NCI-H146 (cell line): Measurements from ENCODE around the gene WWOX.
"Not testable (repeated sequence)": the region's sequence is repeated elsewhere in the genome, so short reads cannot be mapped to it uniquely, and the experiment has no call there.

Experiments used
- DNase-seq: peaks from one replicate; lab custom pipeline; 2025; lab: John Stamatoyannopoulos, UW

The WWOX gene

DNA sequence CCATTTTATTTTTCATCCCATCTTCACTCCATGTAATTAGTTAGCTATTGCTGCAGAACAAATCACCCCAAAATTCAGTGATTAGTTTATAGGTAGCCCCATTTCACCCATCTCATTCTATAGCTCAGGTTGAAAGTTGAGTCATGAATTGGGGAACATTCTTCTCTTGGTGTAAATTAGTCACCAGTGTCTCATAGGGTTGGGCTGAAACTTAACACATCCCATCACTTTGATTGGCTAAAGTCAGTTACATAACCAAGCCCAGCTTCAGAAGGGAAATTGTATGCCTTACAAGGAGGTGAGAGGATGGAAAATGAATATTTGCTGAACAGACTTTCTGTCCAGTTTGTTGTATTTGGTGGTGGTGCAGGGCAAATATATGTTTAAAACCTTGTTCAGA is 477.5 kb downstream of the WWOX start:
- no peak for DNase-seq

DNA sequence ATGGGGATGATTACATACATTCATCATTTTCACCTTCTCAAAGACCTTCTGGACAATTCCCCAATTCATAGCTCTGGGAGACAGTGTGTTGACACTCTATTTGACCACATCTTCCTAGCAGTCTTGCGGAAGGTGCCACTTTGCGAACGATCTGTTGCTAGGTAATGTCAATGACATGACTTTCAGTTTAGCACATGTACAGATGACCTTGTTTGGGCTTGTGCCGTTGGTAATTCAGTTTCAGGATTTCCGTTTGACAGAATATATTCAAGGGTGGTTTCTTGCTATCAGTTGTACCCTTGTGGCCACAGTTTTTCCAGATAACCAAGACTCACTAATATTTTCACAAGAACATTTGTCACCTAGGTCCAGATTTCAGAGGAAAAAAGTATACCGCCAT is 478.2 kb downstream of the WWOX start:
- DNase-seq = no peak

DNA sequence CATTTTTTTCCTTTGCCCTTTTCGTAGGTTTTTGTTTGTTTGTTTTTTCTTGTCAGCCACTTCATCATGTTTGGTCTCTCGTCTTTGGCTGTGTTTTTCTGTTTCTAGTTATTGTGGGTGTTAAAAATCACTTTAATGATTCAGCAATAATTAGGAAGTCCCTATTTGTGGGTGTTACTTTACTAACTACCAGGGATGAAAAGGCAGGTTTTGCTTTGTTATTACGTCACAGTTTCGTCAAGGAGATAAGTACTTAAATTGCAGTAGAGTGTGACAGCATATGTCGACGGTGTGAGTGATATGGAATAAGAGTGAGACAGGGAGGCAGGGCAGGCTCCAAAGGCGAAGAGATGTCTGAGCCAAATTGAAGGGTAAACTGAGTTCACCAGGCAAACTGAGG is 479.6 kb downstream of the WWOX start:
- no peak for DNase-seq

DNA sequence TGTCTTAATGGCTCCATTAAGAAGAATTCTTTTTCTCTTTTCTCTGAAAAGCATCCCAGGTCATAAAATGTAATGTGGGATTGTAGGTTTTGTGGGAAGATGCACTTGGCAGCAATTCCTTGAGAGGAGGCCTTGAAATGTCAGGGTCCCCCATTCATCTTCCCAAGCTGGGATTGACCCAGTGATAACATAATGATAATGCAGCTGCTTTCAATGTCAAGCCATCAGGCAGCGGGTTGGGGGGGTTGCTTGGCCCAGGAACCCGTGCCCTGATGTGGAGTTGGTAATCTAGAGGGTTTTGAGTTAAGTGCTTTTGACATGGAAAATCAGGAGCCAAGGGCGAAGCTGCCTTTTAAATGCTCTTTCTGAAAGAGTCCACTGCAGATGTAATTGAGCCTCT is 484.0 kb downstream of the WWOX start:
- DNase-seq = no peak

DNA sequence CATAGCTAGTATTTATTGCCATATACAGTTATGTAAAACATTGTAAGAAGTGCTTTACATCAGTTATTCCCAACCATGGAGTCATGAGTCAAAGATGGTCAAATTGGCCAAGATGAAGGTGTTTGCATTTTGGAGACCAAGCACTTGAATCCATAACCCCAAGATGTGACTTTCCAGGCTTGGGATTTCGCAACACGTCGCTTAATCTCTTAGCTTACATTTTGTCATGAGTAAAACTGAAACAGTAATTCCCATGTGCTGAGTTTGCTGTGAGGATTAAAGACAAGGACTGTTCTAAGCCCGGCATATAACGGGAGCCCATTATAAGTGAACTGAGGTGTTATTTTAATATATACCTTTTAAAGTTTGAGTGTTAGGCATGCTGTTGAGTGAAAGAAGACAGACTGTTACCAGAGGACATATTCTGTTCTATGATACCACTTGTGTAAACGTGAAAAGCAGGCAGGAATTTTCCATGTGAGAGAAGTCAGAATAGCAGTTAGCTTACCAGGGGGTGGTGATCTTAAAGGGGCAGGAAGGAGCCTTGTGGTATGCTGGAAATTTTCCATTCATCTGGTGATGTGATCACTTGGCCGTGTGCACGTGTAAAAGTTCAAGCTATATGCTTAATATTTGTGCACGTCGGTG is 484.9 kb downstream of the WWOX start:
- DNase-seq = no peak

DNA sequence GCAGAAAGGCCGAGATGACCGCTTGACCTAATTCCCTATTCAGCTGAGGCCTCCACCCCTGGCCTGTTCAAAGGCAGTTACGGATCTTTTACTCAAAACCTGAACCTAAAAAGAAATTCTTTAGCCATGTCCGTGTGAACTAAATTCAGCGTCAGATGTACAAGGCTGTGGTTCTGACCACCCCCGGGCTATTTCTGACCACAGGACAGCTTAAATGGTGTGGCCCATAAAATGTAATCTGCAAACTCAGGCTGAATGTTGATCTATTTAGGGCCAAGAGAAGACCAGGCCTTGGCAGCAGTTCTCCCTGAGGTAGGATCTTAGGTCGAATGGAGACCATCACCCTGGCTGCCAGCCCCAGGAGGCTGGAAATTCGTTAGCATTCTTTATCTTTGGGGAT is 485.5 kb downstream of the WWOX start:
- DNase-seq = no peak

DNA sequence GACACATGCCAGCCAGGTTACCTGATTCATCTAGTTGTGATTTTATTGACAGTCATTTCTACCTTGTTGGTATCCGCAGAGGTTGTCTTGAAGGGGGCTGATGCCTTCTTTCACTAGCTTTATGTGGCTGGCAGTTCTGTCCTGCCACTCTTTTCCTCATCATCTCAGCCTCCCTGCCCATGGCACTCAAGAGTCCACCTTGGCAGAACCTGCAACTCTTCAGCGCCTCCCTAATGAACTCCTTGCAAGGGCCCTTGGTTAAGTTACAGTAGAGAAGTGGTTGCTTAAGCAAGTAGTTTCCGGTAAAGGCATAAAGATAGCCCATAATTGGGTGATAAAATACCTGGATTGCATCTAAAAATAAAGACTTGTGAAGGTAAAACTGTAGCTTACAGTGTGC is 489.9 kb downstream of the WWOX start:
- DNase-seq = no peak

DNA sequence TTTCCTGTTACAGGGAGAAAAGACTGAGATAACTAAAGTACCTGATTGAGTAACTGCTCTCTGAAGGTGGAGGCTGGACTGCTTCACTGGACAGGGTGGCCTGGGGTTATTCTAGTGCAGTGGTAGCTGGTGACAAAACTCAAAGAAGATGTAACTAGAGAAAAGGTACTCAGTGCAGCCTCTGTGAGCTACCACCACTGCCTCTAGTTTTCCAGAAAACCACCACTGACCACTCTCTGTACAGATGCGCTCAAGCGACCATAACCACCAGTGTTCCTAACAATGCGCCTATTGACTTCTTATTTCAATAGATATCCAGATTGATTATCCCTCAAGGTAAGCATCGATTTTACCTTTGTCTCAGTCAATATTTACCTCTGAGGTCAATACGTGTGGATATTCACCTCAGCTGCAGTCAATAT is 492.2 kb downstream of the WWOX start:
- DNase-seq = peak; percentile 80

DNA sequence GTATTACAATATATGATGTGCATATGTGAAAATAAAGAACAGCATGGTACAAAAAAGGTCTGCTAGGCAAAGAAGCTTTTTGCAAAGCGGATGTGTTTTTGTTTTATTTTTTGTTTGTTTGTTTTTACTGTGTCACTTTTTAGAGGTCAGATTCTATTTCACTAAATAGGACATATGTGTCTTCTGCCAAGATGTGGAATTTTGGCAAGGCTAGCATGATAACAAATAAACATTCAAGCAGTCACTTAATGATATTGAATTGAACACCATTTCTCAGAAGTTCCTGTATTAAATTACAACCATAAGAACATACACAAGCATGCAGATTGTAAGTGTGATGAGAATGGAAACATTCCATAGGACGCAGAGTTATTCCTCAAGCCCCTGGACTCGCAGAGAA is 492.7 kb downstream of the WWOX start:
- DNase-seq = no peak

DNA sequence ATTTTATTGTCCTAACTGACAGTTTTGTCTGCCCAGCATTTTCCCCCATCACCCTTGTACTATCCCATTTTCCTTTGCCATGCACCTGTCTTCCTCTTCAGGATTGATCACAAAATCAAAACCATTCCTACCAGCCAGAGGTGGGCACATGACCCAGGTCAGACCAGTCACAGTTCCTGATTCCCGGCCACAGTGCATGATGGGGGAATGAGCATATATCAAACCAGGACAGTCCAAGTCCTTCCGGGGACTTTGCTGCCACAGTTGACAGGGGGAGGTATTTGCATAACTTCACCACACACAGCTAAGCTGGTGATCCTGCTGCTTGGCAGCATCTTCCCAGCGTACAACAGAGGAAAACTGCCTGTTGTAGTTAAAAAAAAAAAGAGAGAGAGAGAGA is 493.9 kb downstream of the WWOX start:
- no peak for DNase-seq

DNA sequence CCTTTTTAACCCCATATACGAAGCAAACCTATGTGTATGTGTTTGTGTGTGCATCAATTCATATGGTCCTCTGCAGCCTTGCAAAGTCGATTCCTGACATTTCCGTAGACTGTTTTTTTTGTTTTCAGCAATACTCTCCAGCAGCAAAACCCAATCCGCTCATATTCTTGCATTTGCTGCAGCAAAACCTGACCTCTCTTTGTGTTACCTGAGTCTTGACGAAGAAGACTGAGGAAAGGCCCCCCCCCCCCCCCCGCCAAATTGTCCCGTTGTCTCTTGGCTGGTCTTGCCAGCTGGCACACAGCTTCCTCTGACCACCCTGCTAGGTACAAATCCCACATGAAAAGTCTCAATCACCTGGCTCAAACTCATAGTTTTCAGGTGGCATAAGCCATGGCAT is 494.7 kb downstream of the WWOX start:
- DNase-seq = no peak

DNA sequence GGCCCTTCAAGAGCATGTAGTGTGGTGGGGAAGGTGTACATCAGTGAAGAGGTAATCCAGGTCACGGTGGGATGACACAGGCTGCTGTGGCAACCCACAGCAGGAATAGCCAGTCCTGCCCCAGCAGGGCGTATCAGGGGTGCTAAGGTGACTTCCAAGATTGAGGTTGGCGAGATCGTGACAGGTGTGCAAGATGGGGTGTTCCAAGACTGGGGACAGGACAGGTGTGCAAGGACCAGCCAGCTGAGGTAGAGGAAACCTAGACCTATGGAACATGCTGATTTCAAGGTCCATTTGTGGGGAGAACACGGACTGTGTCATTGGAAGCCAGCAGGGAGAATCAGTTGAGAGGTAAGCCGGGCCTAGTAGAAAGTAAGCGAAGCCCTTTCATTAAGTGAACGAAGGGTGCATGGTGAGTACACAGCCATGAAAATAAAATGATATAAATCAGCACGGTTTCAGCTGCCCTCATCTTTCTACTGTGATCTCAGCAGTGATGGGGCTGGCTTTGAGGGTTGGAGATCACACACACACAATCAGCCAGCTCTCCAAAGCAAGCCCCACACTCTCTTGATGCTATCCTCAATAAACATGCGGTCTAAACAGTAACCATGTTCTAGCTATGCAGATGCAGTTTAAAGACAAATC is 497.0 kb downstream of the WWOX start:
- DNase-seq = no peak

DNA sequence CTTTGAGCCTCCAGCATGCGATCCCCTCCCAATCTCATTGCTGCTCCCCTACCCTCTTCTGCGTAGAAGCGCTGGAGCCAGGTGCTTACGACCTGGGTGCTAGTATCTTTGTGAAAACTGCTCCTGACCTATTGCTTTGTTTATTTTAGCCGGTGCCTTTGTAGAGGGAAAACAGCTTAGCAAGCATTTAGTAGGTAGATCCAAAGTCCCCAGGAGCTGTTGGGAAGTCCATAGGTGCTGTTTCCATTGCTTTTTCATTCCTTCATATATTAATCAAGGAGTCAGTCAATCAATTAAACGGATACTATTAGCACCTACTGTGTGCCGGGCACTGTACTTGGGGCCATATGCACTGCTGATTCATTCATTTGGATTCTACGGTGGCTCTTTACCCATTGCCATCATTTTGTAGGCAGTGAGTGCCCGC is 497.6 kb downstream of the WWOX start:
- DNase-seq = peak; percentile 13

DNA sequence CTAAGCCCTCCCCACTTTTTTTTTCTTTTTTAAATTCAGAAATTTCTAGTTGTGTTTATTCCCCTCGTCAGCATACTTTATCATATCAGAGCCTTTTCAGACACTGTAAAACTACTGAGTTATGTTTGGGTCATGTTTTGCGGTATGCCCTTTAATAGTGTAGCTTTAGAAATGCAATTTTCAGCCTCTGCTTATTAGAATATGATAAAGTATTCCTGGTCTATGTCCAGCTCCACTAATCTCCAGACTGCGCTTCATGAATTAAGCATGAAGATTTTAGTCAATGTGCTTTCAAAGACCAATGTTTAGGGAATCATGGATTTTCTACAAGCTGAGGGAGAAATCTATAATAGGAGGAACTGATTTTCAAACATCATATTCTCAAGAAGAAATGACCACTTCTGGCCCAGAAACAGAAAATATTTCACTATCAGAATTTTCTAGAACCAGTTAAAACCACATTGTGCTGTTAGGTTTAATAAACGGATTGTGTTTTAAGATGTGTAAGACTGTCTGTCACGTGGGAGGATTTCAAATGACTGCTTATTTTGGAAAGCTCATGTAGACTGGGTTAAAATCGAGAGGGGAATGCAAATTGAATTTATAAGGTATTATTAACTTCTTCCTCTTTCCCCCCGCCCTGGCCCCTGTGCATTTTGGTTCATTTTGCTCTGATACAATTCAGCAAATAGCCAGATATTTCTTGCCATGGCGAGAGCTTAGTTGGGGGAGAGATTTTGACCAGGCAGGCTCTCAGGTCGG is 498.5 kb downstream of the WWOX start:
- DNase-seq = no peak

DNA sequence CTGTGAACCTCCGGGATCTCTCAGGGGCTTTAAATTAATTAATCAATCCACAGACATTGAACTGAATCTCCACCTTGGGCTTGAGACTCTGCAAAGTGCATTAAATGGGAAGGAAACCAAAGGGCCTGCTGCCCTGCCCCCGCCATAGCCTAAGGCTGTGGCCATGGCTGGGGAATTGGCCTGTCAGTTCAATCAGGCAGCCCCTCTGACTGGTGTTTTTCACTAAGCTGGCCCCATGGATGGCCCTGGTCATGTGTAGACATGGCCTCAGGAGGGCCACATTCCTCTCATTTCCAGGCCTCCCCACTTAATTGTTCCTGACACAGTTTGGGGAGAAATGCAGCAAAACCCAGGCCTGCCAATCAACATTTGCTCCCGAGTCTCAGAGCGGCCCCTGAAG is 499.8 kb downstream of the WWOX start:
- no peak for DNase-seq

DNA sequence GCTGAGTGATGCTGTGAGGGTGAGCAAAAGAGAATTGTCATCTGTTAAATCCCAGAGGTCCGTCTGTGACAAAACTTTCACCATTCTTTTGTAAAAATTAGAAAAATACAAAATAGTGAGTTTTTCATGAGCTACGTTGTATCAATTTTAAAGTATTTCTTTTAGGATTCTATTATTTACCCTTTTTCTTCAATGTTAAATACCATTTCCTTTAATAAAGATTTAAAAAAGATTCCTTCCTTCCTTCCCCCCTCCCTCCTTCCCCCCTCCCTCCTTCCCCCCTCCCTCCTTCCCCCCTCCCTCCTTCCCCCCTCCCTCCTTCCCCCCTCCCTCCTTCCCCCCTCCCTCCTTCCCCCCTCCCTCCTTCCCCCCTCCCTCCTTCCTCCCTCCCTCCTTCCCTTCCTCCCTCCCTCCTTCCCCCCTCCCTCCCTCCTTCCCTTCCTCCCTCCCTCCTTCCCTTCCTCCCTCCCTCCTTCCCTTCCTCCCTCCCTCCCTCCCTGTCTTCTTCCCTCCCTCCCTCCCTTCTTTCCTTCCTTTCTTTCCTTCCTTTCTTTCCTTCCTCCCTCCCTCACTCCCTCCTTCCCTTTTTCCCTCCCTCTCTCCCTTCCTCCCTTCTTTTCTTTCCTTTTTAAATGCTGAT is 505.1 kb downstream of the WWOX start:
- not testable (repeated sequence) for DNase-seq

DNA sequence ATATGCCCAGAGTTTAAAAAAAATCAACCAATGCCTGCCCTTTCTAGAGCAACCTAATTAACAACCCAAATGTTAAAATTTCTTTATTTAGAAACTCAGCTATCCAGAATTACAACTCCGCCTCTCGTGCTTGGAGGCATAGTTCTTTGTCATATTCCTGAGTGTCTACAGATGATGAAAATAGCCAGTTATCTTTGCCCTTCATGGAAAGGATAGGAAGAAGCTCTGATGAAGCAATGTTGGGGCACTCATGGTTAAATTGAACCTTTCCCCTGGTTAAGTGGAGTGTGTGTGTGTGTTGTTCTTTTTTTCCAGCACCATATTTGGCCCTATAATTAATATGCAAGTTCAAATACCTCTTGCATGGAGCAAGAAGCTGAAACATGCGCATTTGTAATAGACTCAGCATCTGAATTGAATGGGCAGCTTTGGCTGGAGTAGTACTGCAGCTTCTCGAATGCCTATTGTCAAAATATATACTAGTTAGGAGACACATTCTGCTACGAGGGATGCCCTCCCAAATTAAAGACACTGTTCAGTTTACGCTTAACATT is 506.2 kb downstream of the WWOX start:
- no peak for DNase-seq

DNA sequence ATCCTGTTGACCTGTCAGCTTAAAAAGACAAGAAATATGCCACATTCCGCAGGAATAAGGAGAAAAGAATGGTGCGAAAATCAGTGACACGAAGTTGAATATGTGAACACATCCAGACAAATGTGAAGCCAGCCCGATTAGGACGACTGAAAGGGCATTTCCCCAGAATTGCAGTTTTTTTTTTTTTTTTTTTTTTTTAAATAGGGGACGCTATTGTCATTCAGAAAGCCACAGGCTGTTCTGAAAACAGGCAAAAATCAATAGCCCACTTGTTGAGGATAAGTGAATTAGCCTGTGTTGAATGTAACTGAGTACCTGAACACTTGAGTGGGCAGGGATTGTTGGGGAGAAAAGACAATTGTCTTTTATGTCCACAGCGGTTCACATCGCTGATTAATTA is 507.1 kb downstream of the WWOX start:
- peak; percentile 86 for DNase-seq

DNA sequence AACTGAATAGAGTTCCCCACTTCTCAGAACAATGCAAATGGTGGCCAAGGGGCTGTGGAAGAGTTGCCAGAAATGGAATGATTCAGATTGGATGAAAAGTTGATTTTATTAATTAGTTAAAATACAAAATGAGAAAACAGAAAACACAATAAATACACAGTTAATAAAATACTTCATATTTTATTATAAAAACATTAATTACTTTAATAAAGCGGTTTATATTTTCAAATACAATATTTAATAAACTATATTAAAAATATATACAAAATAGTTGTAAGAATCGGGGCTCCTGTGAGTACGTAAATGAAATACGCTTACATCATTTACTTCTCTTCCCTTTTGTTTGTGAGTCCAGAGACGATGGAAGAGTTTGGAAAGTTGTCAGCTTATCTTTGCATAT is 507.6 kb downstream of the WWOX start:
- no peak for DNase-seq

DNA sequence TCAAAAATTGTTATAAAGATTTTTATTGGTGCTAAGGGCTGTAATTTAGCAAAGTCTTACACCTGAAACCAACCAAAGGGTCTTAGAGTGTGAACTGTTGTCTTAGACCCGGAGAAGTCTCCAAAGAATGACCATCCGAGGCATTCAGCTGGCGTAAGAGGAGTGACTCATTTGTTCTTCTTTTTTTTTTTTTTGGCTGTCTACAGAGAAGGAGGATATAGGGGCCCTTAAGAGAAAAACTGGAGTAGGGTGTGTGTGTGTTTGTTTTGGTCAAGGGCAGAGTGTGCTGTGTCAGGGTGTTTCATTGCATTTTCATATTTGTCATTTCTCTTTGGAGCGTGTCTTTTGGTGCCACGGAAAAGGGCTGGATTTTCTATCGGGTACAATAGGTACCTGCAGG is 508.0 kb downstream of the WWOX start:
- DNase-seq = no peak

DNA sequence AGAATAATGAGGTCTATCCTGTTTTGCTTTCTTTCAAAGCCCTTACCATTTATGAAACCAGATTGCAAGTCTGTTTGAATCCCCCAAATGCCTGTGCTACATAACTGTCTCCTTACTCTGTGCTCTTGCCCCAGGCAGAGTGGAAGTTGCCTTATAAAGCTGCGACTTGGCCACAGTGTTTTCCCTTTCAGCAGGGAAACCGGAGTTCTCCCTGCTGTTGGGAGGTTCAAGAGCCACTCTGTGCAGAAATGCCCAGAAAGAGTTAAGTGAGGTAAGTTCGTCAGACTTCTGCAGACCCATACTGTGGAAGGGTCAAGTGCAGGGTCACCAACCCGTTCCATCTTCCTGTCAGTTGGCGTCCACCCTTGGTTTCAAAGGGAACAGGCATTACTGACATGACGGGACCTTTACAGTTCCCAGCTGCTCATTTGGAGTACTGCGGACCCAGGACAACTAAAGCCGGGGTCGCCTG is 508.9 kb downstream of the WWOX start:
- no peak for DNase-seq
